ENCODE results near the gene PRRT3. TPM values are rescaled to one million over a fixed set of nuclear protein-coding genes. Genes with fewer than 3 reads are reported as not detected.

Gene PRRT3
- total and polyA plus RNA-seq, 11 donors = 0.39 to 2.3 (median 0.70) TPM

DNA sequence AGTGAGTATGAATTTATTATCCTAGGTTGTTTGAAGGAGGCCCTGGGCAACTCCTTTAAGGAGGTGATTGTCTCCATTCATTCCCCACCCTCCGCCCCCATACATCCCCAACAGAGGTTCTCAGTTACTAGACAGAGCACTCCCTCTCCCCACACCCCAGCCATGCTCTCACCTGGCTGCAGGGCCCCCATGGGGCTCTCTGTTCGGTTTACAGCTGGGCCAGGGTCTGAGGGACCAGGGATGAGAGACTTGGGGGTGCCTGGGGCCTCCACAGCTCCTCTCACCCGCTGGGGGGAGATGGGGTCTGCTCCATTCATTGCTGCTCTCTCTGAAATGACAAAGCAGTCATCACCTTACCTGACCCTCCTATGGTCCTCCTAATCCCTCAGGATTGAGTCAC lies 3.6 kb downstream of the PRRT3 start:
- no peaks in the 10 kb centered on the region for H3K9me3 ChIP-seq
- H3K27ac ChIP-seq = no peak overlapping the region
- ATAC-seq (no peak), DNase-seq (no peak)
- H3K4me1 ChIP-seq = peaks cover 0 to 37% (median 19%) of the 10 kb centered on the region in 12 donors
- intact Hi-C loops (cut with DNase I) = loop anchor here in 3 of 10 donors (5.0 to 10.0 kb wide), 3 partner anchors 106 to 234 kb away; partner anchors contain the start of genes BRK1 (in 1 of the 3) and RPUSD3 (in 1 of the 3)
- peaks cover 0 to 5% (median 0%) of the 10 kb centered on the region in 9 donors for H3K27me3 ChIP-seq
- 88 to 94% (median 92%) methylated on average over 3 of the region's 3 CpGs for WGBS, 4 donors
- no peak overlapping the region for H3K4me3 ChIP-seq
- peaks cover 0 to 16% (median 0%) of the 10 kb centered on the region in 9 donors for H3K36me3 ChIP-seq
- no peak for TF ChIP-seq POLR2A (IDR thresholded peaks at IDR 0.05)
- TF ChIP-seq, protein P1, sequence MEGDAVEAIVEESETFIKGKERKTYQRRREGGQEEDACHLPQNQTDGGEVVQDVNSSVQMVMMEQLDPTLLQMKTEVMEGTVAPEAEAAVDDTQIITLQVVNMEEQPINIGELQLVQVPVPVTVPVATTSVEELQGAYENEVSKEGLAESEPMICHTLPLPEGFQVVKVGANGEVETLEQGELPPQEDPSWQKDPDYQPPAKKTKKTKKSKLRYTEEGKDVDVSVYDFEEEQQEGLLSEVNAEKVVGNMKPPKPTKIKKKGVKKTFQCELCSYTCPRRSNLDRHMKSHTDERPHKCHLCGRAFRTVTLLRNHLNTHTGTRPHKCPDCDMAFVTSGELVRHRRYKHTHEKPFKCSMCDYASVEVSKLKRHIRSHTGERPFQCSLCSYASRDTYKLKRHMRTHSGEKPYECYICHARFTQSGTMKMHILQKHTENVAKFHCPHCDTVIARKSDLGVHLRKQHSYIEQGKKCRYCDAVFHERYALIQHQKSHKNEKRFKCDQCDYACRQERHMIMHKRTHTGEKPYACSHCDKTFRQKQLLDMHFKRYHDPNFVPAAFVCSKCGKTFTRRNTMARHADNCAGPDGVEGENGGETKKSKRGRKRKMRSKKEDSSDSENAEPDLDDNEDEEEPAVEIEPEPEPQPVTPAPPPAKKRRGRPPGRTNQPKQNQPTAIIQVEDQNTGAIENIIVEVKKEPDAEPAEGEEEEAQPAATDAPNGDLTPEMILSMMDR (IDR thresholded peaks at IDR 0.05) = no peak

DNA sequence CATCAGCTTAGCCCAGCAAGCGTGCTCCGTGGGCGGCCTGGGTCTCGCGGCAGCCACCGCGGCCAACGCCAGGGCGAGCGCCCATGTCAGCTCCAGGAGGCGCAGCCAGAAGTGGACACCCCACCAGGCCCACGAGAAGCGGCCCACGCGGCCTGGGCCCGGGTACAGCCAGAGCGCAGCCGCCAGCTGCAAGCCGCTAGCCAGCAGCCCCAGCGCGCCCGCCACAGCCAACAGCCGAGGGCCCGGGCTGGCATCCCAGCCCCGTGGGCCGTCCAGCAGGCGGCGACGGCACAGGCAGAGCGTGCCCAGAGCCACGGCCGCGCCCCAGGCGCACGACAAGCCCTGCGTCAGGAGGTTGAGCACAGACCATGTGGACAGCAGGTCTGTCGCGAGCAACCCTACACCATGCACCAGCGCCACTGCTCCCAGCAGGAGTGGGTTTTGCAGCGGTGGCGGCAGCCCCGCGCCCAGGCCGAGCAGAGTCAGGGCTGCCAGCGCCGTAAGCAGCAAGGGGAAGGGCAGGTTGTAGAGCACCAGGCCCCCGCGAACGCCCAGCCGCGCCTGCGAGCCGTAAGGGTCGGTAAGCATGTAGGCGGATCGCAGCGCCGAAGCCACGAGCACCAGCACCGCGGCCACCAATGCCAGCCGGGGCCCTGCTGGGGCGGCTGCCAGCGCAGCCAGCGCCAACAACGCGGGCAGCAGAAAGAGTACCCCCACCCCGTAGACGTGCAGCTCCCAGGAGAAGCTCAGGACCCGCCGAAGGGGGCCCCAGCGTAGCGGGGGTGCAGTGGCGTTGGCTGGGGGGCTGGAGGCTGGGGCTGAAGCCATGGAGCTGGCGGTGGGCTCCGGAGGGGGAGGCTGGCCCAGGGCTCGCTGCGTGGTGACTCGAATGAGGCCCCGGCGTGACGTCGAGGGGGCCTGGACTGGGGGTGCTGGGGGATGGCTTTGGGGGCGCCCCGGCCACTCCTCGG lies 4.9 kb downstream of the PRRT3 start:
- ATAC-seq (peak; percentile 62 to 85 (median 82)), DNase-seq (peak; percentile 63 to 84 (median 70))
- peak overlapping the region; percentile 25 to 75 (median 65) for H3K4me3 ChIP-seq
- peaks cover 0 to 21% (median 7%) of the 10 kb centered on the region in 9 donors for H3K36me3 ChIP-seq
- peaks cover 0 to 5% (median 0%) of the 10 kb centered on the region in 9 donors for H3K27me3 ChIP-seq
- intact Hi-C loops (cut with DNase I) = loop anchor here in 3 of 10 donors (5.0 to 10.0 kb wide), 3 partner anchors 105 to 233 kb away; partner anchors contain the start of genes BRK1 (in 1 of the 3) and RPUSD3 (in 1 of the 3)
- WGBS, 4 donors = 20 to 31% (median 24%) methylated on average over 43 to 86 of the region's 86 CpGs
- no peaks in the 10 kb centered on the region for H3K9me3 ChIP-seq
- H3K27ac ChIP-seq = peak overlapping the region in 11 of 12 donors; percentile 39 to 90 (median 71)
- TF ChIP-seq, protein P1 (IDR thresholded peaks at IDR 0.05) = peak in 11 of 12 donors; percentile 29 to 68 (median 44)
- TF ChIP-seq POLR2A (IDR thresholded peaks at IDR 0.05) = no peak
- H3K4me1 ChIP-seq = peaks cover 0 to 35% (median 18%) of the 10 kb centered on the region in 12 donors

DNA sequence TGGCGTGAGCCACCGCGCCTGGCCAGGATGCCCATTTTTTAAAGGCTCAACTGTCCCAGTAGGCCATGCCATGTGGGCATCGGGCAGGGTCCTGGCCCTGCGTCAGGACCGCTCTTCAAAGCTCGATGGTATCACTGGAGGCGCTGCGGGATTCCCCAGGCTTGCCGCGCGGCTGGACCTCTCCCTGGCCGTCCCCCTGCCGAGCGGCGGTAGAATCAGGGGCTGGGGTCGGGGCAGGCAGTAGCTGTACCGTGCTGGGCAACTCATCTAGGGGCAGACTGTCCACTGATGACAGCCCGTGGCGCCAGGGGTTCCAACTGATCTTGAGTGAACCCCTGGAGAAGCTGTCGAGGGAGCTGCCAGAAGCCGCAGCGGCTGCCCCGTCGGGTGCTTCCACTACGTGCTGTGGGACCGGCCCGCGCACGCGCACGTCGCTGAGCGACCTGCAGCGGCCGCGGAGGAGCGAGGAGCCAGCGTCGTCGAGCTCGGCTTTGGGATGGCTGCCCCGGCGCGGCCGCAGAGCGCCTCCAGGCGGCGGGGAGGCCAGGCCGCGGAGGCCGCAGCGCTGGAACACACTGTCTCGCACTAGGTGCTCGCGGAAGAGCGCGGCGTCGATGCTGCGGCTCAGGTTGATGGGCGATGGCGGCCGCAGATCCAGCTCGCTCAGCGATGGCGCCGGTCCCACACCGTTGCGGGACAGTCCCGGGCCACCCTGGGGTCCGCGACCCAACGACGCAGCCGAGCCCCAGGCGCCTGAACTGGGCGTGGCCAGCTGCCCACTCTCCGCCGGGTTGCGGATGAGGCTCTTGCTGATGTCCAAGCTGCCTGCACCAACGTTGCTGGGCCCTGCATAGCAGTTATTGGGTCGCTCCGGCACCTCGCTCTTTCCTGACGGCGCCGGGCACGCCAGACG lies 5.8 kb downstream of the PRRT3 start:
- peak; percentile 87 to 93 (median 90) for DNase-seq
- peak in 1 of 2 donors; percentile 54 for TF ChIP-seq POLR2A (IDR thresholded peaks at IDR 0.05)
- TF ChIP-seq, protein P1 (IDR thresholded peaks at IDR 0.05) = peak; percentile 64 to 95 (median 76)
- 4 to 9% (median 6%) methylated on average over 15 to 90 of the region's 90 CpGs for WGBS, 4 donors
- intact Hi-C loops (cut with DNase I) = loop anchor here in 3 of 10 donors (5.0 to 10.0 kb wide), 3 partner anchors 104 to 232 kb away; partner anchors contain the start of genes BRK1 (in 1 of the 3) and RPUSD3 (in 1 of the 3)
- Histone ChIP-seq H3K4me3 (peak overlapping the region; percentile 25 to 75 (median 65)), H3K27ac (peak overlapping the region in 11 of 12 donors; percentile 39 to 90 (median 71)), H3K27me3 (peaks cover 0 to 1% (median 0%) of the 10 kb centered on the region in 9 donors), H3K36me3 (peaks cover 0 to 25% (median 9%) of the 10 kb centered on the region in 9 donors), H3K4me1 (peaks cover 0 to 26% (median 14%) of the 10 kb centered on the region in 12 donors), H3K9me3 (no peaks in the 10 kb centered on the region)
- ATAC-seq = peak; percentile 56 to 91 (median 88)
